GM19193 (cell line): ENCODE results near the gene RNF213.

ENCODE experiments used
- POLR2A ChIP-seq: IDR thresholded peaks from 4 replicates; pipeline ENCODE4 v1.6.1; 2011; ENCODE audit not compliant: insufficient read depth, insufficient read length; ENCODE audit errors: extremely low read depth

Gene RNF213

DNA sequence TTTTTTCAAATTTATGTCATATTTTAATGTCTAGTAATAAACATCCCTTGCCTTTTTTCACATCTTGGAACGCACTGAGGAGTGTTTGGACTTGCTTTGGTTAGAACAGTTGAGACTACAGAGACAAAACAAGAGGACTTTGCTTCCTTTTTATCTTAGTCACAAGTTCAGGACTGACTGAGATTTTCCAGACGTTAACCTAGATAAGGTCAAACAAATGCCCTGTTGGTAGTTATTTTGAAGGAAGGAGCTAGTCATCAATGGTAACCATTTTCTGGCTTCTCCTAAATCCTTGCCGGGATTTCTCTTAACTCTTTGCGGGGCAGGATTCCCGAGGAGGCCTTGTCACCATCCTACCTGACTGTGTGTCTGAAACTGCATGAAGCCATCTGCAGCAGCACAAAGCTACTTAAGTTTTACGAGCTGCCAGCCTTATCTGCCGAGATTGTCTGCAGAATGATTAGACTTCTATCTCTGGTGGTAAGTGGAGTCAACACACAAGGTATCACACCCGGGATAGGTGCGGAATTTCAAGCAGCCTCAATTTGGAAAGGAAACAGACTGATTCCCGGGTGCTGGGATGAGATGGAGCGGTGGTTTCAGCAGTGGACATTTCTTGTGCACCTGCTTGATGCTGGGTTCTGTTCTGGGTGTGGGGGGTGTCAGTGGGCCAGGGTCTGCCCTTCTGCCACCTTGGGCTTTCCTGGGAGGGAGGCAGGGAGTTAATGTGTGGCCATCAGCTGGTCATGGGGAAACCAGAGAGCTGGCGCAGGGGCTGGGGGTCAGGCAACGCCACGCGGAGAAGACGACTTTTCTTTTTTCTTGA, 48.3 kb downstream of the RNF213 start:
- no peak for TF ChIP-seq POLR2A

DNA sequence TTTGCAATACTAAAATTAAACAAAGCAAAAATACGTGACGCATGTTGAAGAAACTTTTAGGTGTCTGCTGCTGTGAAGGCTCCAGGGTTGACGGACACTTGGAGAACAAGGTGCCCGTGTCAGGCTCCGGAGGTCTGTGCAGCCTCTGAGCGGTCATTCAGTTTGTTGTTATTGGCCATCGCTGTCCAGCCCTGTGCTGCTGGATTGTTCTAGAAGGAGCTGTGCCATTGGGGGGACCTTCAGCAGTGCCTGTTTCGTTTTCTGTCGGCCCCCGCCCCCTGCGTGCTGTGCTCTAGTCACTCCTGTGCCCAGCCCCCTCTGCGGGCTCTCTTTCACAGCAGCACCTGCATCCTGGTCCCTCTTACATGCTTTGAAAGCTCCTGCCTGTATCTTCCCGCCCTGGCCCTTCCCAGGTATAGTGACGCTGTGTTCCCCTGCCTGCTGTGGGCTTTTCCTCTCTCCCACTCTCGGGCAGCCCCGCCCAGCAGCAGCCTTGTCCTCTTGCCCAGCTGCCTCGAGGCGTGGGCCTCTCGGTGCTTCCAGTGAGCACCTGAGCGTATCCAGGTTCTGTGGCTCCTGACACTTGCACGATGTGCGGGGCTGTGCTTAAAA, 50.7 kb downstream of the RNF213 start:
- TF ChIP-seq POLR2A = no peak

DNA sequence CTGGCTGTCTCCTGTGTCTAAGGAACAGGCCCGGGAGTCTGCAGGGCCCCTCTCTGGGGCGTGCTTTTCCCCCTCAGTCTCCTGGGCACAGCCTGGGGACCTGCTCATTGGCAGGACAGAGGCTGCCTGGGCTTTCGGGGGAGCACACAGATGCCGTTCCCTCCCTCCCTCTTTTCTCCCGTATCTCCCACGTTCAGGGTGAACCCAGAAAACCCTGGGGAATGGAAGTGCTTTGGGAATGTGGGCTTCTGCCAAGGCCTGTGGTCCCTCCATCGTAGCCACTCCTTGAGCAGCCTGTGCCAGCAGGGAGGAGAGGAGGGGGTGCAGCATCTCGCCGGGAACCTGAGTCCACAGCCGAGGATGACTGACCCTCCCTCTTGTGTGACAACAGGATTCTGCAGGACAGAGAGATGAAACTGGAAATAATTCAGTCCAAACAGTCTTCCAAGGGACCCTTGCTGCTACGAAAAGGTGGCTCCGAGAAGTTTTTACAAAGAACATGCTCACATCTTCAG, 52.0 kb downstream of the RNF213 start:
- TF ChIP-seq POLR2A = no peak

DNA sequence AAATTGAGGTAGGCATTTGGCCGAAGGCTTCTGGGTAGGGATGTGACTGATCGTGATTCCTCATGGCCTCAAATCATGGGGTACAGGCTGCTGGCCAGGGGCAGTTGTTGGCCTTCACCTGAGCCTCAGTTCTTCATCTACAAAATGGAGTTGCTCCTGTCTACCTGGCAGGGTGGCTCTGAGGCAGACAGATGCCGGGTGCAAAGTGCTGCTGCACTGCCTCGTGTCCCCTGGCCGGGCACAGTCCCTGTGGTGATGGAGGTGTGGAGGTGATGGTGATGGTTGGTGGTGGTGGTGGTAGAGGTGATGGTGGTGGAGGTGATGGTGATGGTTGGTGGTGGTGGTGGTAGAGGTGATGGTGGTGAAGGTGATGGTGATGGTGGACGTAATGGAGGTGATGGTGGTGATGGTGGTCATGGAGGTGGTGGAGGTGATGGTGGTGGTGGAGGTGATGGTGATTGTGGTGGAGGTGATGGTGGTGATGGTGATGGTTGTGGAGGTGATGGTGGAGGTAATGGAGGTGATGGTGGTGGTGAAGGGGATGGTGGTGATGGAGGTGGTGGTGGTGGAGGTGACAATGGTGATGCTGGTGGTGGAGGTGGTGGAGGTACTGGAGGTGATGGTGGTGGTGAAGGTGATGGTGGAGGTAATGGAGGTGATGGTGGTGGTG, 52.6 kb downstream of the RNF213 start:
- no peak for TF ChIP-seq POLR2A

GRCh38 chr17:80315517-80316182, 55.0 kb downstream of the RNF213 start:
- no peak for TF ChIP-seq POLR2A

- TF ChIP-seq POLR2A = no peak
These were observed 55.8 kb downstream of the RNF213 start for GRCh38 chr17:80316431-80316830.

GRCh38 chr17:80316927-80317705, 56.5 kb downstream of the RNF213 start:
- TF ChIP-seq POLR2A = no peak

DNA sequence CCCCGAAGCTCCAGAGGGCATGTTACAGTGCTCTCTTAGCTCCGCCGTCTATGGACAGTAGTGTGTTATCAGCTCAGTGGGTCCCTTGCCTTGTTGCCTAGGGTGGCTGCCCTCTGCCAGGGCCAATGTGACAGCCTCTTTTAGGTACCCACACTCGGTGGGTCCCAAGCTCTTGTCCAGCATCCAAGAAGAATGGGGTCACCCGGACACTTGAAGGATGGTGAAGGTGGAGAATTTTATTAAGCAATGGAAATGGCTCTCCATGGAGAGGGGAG, 57.0 kb downstream of the RNF213 start:
- no peak for TF ChIP-seq POLR2A

- no peak for TF ChIP-seq POLR2A
These were observed 57.5 kb downstream of the RNF213 start for GRCh38 chr17:80318166-80318565.

- TF ChIP-seq POLR2A = no peak
These were observed 58.8 kb downstream of the RNF213 start for GRCh38 chr17:80319262-80319998.

DNA sequence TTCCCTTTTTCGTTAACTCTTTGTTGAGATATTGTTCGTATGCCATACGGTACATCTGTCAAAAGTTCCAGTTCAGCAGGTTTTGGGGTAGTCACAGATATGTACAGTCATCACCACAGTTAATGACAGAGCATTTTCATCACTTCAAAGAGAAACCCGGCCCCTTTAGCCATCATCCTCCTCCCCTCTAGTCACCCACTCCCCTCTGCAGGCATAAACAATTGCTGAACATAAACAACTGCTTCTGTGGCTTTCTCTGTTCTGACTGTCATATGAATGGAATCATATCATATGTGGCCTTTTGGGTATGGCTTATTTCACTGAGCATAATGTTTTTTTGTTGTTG, 59.3 kb downstream of the RNF213 start:
- TF ChIP-seq POLR2A = no peak

DNA sequence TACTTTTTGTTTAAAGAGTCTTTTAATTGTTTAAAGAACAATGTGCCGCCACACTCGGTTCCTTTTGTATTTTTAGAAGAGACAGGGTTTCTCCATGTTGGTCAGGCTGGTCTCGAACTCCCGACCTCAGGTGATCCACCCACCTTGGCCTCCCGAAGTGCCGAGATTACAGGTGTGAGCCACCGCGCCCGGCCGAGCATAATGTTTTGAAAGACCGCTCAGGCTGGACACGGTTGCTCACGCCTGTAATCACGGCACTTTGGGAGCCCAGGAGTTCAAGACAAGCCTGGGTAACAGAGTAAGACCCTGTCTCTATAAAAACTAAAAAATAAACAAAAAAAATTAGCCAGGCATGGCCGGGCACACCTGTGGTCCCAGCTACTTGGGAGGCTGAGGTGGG, 59.8 kb downstream of the RNF213 start:
- no peak for TF ChIP-seq POLR2A

GRCh38 chr17:80322864-80323263, 62.2 kb downstream of the RNF213 start:
- no peak for TF ChIP-seq POLR2A

- TF ChIP-seq POLR2A = no peak
These were observed 63.3 kb downstream of the RNF213 start for GRCh38 chr17:80323982-80324381.

DNA sequence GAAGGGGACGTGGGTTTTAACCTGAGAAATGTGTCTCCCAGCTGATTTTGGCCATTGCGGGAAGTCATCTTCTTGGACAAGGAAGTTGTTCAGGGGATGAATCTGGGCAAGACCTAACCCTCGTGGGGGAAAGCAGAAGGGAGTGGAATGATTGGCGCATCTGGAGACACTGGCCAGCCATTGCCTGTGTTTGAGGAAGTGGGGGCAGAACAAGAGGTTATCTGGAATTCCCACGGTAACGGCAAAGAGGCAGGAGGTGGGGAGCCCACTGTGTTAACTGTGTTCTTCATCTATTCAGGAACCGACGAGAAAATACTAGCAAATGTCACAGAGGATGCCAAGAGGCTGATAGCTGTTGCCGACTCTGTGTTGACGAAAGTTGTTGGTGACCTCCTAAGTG, 66.9 kb downstream of the RNF213 start:
- TF ChIP-seq POLR2A = no peak
